HG03378 (cell line): ENCODE data around the gene ACBD3.

Experiments
- ATAC-seq: cut with Tn5 transposase; IDR thresholded peaks from one replicate; pipeline ENCODE4 v1.9.1; 2021; ENCODE audit warnings: mild to moderate bottlenecking, moderate library complexity; ENCODE audit not compliant: unreplicated experiment

The ACBD3 gene

DNA sequence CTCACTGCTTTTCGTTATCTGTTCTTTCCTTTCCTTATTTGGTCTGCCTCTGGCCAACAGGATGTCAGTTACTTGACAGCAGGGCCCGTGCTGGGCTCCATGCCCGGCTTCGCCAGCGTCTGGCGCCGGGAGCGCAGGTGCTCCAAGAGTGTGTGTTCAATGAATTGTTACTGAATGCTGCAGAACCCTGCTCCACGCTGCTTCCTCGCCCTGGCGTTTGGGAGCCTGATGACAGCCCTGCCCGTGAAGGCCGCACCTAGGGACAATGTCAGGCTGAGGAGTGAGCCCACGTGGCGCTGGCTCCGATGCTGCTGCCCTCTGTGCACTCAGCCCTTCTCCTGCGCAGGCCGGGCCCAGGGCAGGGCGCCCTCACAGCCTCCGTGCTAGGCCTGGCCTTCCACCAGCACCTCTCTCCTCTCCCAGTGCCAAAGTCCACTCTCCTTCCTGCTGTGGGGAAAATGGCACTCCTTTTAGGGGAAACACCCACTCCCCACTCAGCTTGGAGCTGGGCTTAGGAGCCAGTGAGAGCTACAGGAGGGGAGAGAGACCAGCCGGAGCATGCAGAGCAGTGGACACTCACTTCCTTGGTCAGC, 51.4 kb downstream of the ACBD3 start:
- no peak for ATAC-seq

DNA sequence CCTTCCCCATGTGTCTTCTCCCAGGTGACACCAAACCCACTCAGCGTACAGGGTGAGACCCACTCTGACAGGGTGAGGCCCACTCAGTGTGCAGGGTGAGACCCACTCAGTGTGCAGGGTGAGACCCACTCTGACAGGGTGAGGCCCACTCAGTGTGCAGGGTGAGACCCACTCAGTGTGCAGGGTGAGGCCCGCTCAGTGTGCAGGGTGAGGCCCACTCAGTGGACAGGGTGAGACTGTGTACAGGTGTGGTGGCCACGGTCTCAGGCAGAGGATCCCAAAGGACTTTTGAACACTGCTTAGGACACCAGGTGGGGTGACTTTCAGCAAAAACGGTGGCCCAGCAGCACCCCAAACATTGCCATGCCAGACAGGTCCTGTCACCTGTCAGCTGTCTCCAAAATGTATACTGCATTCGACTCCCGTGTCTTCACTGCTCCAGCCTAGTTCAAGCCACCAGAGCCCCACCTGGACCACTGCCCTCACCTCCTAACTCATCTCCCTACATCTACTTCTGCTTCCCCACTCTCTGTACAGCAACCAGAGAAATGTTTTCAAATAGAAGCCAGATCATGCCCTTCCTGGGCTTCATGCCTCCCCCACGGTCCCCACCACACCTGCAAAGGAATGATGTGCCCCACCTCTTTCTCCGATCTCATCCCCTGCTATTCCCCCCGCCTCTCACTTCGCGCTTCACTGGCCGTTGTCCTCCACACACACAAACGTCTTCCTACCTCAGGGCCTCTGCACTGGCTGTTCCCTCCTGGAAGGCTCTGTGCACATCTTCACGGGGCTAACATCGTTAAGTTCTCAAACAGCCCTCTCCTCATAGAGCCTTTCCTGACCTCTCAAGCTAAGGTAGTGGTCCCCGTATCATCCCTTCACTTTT, 52.1 kb downstream of the ACBD3 start:
- ATAC-seq = no peak

DNA sequence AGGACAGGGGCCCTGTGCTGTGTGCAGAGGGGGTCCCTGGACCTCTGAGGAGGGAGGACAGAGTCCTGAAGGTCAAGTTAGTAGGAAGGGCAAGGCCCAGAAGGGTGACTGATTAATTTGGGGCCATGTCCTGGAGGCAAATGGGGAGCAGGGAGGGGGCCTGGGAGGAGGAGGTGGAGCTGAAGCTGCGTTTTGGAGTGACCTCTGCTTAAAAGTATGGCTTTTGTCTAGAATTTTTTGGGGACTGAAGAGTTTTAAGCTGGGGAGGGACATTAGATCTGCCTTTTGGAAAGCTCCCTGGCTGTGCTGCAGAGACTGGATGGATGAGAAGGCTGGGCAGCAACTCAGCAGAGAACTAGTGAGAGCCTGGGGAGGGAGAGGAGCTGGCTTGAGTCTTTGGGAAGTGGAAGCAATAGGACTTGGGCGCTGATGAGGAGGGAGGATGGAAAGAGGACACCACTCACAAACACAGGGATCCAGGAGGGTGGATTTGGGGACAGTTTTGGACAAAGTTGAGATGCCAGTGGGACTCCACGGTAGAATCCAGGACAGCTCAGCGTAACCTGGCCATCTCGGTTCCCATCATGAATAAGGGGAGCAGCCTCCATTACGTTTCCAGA, 52.9 kb downstream of the ACBD3 start:
- ATAC-seq = no peak

DNA sequence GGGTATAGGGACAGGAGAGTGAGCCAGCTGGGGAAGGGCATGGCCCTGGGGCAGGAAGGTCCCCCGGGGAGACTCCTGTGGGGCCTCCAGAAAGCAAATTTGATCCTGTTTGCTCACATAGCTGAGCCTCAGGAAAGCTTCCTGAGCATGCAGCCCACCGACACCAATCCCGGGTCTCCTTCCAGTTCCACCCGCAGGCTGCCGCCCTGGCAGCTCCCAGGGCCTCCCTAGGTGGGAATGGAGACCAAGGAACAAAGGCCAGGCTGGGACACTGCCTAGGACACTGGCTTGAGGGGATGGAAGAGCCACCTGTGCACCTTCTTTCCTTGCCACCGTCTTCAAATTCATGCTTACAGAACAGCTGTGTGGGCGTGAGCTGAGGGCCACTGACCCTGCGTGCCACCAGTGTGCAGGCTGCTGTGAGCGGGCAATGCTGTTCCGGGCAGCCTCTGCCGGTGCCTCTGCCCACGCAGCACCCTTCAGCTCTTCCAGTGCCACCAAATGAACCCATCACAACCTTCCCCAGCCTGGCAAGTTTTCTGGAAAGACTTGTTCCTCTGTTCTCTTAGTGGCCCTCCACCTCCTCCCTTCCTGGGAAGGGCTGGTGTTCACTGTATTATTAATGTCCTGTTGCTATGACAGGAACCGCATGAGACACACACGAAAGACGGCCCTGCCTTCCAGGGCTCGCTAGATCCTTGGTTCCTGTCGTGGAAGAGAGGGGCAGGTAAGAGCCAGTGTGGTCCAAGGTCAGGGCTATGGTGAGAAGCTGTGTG, 53.6 kb downstream of the ACBD3 start:
- no peak for ATAC-seq

DNA sequence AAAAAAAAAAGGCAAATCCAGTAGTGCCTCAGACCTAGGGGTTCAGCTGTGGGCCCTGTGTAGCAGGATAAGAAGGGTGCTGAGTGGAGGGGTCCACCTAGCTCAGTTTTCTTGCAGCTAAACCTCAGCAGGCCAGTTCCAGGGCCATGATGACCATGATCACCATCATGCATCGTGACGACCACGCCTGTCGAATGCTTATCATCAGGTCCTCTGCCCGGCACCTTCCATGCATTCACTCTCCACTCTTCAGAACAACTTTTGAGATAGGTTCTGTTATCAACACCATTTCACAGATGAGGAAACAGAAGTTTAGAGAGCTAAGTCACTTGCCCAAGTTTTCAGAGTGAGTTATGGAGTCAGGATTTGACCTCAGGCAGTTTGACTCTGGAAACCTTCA, 54.9 kb downstream of the ACBD3 start:
- ATAC-seq = no peak

DNA sequence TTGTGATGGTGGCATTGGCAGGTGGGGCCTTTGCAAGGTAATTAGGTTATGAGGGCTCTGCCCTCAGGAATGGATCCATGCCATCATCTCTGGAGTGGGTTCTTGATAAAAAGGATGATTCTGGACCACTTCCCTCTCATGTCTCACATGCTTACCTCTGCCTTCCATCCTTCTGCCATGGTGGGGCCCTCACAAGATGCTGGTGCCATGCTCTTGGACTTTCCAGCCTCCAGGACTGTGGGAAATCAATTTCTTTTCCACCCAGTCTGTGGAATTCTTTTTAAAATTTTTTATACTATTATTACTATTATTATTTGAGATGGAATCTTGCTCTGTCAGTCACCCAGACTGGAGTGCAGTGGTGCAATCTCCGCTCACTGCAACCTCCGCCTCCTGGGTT, 57.3 kb downstream of the ACBD3 start:
- ATAC-seq = no peak

DNA sequence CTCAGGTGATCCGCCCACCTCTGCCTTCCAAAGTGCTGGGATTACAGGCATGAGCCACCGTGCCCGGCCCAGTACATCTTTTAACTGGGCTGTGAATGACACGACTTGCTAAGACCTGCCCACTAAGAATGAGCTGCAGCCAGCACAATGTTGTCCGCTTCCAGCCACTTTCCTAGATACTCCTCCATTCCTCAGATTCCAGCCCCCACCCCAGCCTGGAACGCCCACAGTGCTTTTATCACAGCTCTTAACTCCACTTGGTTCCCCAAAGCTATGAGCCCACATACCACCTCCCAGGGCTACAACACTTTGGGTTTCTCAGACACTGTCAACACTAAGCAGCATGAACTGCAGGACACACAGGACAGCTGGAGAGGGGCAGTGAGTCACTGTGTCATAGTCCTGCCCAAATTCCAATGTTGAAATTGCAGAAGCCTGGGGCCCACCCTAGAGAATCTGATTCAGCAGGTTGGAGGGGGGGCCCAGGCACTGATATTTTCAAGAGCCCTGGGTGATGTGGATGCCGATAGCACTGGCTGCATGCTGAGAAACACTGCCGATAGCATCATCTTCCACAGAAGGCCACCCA, 58.0 kb downstream of the ACBD3 start:
- no peak for ATAC-seq

DNA sequence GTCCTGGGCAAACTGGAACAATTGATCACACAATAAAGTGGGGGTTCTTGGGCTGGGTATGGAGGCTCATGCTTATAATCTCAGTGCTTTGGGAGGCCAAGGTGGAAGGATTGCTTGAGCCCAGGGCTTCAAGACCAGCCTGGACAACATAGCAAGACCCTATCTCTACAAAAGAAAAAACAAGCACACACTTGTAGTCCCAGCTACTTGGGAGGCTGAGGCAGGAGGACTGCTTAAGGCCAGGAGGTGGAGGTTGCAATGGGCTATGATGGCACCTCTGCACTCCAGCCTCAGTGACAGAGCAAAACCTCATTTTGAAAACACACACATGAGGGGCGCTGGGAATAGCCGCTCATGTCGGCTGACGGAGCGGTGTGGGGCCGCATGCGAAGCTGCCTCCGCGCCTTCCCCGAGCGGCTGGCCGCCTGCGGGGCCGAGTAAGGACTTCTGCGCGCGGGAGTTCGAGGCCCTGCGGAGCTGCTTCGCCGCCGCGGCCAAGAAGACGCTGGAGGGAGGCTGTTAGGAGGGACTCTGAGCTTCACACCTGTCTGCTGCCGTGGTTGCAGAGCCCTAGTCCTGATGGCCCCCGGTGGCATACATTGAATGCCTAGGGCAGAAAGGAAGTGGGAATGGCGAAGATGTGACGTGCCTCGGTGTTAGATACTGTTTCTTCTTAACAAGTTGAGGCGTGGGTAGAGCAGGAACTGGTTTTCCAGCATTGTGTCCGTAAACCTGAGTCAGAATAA, 59.5 kb downstream of the ACBD3 start:
- no peak for ATAC-seq

DNA sequence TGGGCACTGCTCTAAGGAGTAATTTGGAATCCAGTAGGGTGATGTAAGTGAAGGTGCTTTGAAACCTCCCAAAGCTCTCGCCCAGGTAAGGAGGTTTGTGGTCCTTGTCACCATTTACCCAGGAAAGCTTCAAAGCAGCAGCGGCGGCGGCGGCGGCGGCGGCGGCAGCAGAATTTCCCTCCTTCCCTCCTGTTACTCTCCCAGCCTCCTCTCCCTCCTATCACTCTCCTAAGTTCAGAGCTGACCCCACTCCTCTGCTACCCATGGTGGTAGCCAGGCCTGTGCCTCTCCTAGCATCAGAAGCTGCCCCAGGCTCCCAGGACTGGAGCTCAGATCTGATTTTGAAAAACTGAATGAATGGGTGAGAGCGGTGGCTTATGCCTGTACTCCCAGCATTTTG, 60.7 kb downstream of the ACBD3 start:
- ATAC-seq = no peak

DNA sequence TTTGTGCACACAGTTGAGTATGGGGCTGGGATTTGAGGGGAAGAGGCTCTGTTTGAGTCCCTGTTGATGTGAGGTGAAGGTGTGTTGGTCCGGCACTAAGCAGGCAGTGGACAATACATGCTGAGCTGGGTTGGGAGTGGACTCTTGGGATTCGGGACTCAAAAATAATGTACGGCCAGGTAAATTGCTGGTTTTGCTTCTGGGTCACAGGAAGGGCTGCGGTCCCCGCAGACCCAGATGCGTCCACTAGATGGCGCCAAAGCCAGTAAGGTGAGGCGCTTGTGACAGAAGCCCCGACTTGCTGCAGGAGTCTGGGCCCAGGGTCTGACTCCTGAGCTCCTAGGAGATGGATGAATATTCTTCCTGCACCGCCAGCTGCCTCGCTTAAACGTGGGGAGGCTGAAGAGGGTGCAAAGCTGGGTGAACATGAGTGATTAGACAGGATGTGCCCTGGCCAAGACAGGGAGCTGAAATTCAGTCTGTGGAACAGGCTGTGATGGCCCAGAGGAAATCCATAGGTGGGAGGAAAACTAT, 61.4 kb downstream of the ACBD3 start:
- ATAC-seq = no peak

DNA sequence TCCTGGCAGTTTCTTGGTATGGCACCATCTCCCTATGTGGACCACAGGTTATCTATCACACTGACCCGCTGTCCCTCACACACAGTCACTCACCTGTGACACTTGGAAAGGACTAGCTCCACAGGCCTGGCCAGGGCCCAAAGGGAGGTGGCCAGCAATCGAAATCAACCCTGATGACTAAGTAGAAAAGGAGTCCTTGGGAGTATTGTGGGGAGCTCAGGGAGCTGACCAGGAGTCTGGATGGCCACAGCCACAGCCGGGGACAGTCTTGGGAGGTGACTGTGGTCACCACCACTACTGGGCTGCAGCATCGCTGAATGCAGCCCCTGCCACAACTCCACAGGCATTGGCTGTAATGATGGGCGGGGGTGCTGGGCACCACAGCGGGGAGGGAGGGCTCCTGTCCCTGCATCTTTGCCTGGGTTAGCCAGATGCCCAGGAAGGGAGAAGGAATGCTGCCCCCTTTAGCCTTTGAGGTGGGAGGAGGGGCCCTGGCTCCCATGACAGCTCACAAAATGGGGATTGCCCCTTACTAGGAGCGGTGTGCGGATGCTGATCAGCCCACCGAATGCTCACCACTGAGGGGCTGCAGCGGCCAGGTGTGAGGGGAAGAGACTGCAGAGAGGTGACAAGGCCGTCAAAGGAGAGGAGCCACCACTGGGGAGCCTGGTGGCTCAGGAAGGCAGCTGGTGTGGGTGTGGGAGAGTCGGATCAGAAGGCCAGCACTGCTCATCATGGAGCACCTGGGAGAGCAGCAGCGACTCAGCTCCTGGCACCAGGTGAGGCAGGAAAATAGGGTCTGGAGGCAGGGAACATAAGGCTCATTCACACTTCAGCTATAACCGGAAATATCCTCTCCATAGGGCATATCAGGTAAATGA, 62.7 kb downstream of the ACBD3 start:
- ATAC-seq = no peak

DNA sequence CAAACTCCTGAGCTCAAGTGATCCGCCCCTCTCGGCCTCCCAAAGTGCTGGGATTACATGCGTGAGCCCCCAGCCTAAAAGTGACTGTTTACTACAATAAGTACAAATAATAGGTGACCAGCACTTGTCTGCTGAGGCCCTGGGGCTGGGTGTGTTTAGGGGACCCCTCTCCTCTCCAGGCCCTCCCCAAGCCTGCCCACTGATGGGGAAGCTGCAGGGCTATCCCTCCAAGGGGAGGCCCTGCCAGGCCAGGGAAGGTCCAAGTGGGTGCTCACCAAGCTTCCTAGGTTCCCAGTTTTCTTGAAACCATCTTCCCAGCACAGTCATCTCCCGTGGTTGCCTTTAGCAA, 63.4 kb downstream of the ACBD3 start:
- no peak for ATAC-seq

DNA sequence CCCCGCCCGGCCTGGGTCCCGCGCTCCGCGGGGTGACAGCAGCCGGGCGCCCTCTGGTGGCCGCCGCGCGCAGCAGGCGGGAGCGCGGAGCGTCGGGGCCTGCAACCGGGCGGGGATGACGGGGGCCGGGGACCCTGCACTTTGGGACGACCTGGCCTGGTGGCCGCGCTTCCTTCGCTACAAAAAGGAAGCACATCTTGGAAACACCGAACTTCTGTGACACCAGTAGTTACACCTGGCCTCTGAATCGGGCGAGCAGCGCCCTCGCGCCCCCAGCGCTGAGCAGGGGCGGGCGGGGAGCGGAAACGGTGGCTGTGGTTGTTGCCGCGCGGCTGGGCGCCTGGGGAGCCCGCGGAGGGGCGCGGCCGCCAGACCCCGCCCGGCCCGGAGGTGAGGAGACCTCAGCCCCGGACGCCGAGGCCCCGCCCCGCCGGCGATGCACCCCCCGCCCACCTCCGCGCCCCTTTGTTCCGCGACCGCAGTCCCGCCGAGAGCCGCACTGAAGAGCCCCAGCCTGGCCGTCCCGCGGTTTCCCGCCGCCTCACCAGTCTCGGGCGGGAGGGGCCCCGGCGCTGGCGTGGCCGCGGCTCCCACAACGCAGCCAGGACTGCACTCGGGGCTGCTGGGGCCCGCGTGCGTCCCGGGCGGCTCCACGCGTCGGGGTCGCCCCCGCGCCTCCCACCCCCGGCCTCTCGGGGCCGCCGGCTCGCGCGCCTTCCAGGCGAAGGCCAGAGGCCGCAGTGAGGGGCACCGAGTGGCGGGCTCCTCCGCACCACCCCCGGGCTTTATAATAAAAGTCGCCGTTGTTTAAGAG, 64.7 kb downstream of the ACBD3 start:
- ATAC-seq = peak; percentile 33

DNA sequence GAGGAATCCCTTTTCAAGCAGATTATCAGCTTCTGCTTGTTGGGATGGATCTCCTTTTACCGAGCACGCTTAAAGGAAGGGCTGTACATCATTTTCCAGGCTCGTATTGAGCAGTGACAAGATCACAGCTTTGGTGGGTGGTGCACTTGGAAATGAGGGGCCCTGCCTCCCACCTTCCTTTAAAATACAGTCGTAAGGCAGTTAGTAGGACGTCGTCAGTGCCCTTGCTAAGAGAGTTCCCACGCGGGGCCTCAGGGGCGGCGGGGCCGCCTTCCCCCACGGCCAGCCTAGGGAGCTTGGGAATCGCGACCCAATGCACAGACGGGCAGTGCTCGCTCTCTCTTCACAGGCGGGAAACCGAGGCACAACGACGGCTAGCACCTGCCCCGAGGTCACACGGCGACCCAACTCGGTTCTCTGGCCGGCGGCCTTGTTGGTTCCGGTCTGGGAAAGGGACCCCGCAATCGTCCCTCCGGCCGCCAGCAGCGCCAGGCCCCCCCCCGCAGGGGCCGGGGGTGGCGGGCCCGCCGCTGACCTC, 65.4 kb downstream of the ACBD3 start:
- ATAC-seq = no peak

DNA sequence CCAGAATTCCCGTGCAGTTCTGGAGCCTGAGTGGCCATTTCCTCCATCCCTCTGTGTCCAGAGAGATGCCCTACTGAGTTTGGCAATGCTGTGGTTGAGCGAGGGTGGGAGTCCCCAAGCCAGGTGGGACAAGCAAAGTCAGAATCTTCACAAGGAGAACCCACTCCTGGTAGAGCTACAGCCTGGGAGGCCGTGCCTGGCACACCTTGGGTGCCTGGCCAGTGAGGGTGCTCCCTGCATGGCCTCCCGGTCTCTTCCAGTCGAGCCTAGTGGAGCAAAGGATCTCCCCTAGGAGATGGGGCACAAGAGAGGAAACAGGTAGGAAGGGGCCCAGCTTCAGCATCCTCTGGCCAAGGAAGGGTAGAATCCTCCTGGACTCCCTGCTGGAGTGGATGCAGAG, 66.1 kb downstream of the ACBD3 start:
- ATAC-seq = no peak

DNA sequence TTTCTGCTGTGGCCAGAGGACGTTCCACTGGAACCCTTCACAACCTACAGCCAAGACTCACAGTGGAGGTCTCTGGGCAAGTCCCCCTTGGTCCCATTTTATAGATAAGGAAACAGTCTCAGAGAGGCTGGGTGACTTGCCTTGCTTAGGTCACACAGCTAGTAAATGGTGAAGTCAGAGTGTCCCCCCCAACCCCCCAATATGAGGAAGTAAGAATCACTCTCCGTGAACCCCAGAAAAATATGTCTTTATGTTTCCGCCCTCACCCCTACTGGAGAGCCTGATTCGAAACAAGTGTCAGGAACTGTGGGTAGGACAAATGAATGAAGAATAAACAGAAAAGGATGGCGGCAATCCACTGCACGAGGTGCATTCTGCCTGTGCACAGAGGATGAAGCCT, 67.4 kb downstream of the ACBD3 start:
- no peak for ATAC-seq

DNA sequence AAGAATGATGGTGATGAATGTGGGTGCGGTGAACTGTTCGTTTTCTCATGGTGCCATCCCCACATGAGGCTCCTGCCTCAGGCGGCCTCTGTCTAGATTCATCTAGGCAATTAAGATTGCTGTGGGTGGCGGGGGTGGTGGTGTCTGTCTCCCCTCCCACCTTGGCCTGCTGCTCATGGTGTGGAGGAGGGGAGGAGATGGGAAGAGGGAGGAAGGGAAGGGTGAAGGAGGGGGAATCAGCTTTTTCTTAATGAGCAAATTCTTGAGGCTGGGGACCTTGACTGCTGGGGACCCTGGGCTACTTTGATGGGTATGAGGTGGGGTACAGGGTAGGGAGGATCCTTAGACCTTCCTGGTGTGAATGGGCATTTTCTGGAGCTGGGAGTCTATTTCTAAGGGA, 68.2 kb downstream of the ACBD3 start:
- no peak for ATAC-seq

DNA sequence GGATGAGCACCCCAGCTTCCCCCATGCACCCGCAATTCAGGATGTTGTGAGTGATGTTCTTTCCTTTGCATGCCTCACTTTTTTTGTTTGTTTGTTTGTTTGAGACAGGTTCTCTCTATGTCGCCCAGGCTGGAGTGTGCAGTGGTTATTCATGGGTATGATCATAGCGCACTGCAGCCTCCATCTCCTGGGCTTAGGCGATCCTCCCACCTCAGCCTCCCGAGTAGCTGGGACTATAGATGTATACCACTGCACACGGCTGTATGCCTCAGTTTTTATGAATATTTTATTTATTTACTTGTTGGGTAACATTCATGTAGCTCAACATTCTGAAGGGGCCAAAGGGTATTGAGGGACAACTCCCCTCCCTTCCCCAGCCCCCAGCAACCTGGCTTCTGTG, 69.2 kb downstream of the ACBD3 start:
- ATAC-seq = no peak
